Activated T-helper 1 cell treated with anti-CD3 and anti-CD28 coated beads, Interleukin-12 subunit alpha, Interleukin-12 subunit beta, Interleukin-2, Interleukin-4 antibody, amounts not matched to agents 30 ng/mL and 10 ng/mL and 1 ng/mL, durations not matched to agents 14 hours and 24 hours and 36 hours (primary cell): Measurements from ENCODE around the gene MGAT4D. TPM values are rescaled to one million over a fixed set of nuclear protein-coding genes. Genes with fewer than 3 reads are reported as not detected.
"Not testable (repeated sequence)": the region's sequence is repeated elsewhere in the genome, so short reads cannot be mapped to it uniquely, and the experiment has no call there.

Experiments used
- DNase-seq: peaks from one replicate; pipeline ENCODE4 v3.0.0; 2021; ENCODE audit warnings: low spot score
- H3K27ac Mint-ChIP-seq: one replicate; pipeline ENCODE4 v1.8.0; 2021; ENCODE audit warnings: mild to moderate bottlenecking, mixed read lengths
- H3K27me3 Mint-ChIP-seq: one replicate; pipeline ENCODE4 v1.8.0; 2022; ENCODE audit warnings: mild to moderate bottlenecking, moderate library complexity, mixed read lengths; ENCODE audit not compliant: insufficient read depth
- H3K36me3 Mint-ChIP-seq: one replicate; pipeline ENCODE4 v1.8.0; 2021; ENCODE audit warnings: low read depth, mixed read lengths
- H3K4me1 Mint-ChIP-seq: one replicate; pipeline ENCODE4 v1.8.0; 2021; ENCODE audit warnings: low read depth, mixed read lengths
- H3K4me3 Mint-ChIP-seq: one replicate; pipeline ENCODE4 v1.8.0; 2021; ENCODE audit warnings: mild to moderate bottlenecking, moderate library complexity, mixed read lengths
- H3K9me3 Mint-ChIP-seq: one replicate; pipeline ENCODE4 v1.8.0; 2021; ENCODE audit warnings: mixed read lengths
- intact Hi-C: fragments of 100-400 bp; cut with micrococcal nuclease; formaldehyde crosslinking; loops from one replicate; pipeline ENCODE4 v1.15.1; 2024
- total RNA-seq: library from RNA; stranded (reverse); gene quantifications from 2 replicates; pipeline ENCODE4 v1.2.3, GENCODE V29; 2022

MGAT4D gene
- not detected in 2 replicates for total RNA-seq

DNA sequence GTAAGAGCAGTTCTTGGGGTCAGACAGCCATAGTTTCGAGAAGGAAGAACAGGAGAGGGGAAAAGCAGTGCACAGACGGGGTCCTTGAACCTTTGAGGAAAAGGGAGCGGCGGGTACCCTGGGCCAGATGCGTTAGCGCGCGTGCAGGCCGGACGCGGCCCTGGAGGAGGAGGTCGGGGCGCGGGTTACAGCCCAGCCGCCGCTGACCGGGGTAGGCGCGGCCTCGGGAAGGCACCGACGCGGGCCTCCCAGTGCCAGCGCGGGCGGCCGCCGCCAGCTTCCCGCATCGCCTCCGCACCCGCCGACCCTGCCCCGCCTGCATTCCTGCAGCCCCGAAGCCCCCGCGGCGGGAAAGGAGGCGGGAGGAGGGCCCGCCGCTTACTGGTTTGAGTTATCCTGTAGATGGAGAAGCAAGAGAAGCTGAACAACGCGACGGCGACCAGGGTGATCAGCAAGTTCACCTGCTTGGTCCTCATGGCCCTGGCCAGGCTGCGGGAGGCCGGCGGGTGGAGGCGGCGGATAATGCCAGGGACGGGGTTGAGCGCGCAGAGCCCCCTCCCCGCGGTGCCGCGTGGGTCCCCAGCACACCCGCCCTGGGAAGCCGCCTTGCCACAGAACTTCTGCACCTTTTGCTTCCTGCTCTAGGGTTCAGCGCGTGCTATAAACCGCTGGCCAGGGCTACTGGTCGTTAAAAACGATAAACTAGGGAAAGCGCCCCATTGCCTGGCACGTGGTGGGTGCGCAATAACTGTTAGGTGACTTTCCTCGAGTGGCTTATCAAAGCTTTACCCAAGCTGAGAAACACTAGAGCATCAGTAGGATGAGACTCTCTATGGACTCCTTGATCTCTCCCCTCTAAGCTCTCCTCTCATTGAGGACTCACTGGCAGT lies at the start of gene MGAT4D:
TSS of gene MGAT4D (minus strand) at position 547 of the 890 bp plus-strand sequence. CDS start at position 476, 71 bp downstream.
- Mint-ChIP-seq H3K4me1 (no peaks in the 10 kb centered on the region), H3K9me3 (no peaks in the 10 kb centered on the region), H3K4me3 (no peak within 1 kb of the TSS), H3K36me3 (no peaks in the 10 kb centered on the region), H3K27ac (no peak within 1 kb of the TSS), H3K27me3 (peaks cover 62% of the 10 kb centered on the region)
- intact Hi-C loops = no loop called here
- no peak for DNase-seq

- DNase-seq = no peak
- intact Hi-C loops = no loop called here
- Mint-ChIP-seq H3K27me3 (no peaks in the 10 kb centered on the region), H3K4me3 (no peak overlapping the region), H3K4me1 (no peaks in the 10 kb centered on the region), H3K36me3 (peaks cover 6% of the 10 kb centered on the region), H3K9me3 (no peaks in the 10 kb centered on the region), H3K27ac (no peak overlapping the region)
These were observed 35.9 kb upstream of the MGAT4D start for GRCh38 chr4:140533951-140534480.

GRCh38 chr4:140529434-140529833 lies 31.3 kb upstream of the MGAT4D start:
- peaks cover 12% of the 10 kb centered on the region for H3K4me1 Mint-ChIP-seq
- no peaks in the 10 kb centered on the region for H3K27me3 Mint-ChIP-seq
- H3K4me3 Mint-ChIP-seq = no peak overlapping the region
- H3K9me3 Mint-ChIP-seq = peaks cover 5% of the 10 kb centered on the region
- DNase-seq = no peak
- peaks cover 12% of the 10 kb centered on the region for H3K36me3 Mint-ChIP-seq
- intact Hi-C loops = loop anchor here (5.0 kb wide), 1 partner anchor 432 kb away; no protein-coding TSS in a partner anchor
- no peak overlapping the region for H3K27ac Mint-ChIP-seq

DNA sequence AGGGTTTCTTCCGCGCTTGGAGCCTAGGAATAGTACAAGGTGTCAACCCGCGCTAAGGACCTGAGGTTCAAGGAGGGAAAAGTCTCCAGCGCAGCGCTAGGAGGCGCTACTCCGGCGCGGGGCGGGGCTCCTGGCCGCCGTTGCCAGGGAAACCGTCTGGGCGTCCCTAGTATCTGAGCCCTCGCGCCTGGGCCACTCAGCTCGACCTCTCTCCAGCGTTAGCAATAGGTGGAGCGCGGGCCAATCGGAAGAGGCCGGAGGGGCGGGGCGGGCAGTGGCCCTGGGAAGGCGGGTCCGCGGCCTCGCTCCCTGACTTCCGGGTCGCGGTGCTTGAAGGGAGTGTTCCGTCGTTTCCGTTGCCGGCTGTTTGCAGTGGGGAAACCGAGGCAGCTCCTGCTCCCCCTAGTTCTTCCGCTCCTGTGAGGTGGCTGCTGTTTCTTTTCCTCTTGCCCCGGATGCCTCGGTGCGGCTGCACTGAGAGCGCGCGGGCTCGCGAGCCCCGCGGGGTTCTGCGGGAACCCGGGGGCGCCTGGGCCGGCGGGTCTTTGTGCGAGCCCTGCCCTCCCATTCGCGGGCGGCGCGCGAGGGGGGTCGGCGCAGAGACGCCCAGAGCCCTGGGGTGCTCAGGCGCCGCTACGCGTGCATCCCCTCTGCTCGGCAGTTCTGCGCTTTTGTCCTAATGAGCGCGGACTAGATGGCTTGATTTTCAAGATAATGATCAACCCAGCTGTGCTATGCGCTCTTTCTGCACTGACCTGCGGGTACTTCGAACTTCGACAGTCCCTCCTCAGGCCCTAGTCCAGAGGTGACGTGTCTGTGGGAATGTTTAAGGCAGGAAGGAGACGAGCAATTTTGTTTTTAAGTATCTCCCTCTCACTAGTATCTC lies 26.0 kb upstream of the MGAT4D start, which contains the start of gene ELMOD2:
TSS of gene ELMOD2 (plus strand) at position 312 of the 886 bp plus-strand sequence. CDS start 1,261 bp downstream, outside the sequence.
- Mint-ChIP-seq H3K4me1 (peaks cover 19% of the 10 kb centered on the region), H3K4me3 (peak within 1 kb of the TSS; percentile 88), H3K27me3 (no peaks in the 10 kb centered on the region), H3K9me3 (peaks cover 5% of the 10 kb centered on the region), H3K36me3 (peaks cover 8% of the 10 kb centered on the region), H3K27ac (peak within 1 kb of the TSS; percentile 55)
- intact Hi-C loops = loop anchor here (1.0 to 5.0 kb wide), 12 partner anchors 32 to 1509 kb away; partner anchors contain the start of genes MAML3, NOCT, RAB33B and SCOC
- DNase-seq = peak; percentile 97

DNA sequence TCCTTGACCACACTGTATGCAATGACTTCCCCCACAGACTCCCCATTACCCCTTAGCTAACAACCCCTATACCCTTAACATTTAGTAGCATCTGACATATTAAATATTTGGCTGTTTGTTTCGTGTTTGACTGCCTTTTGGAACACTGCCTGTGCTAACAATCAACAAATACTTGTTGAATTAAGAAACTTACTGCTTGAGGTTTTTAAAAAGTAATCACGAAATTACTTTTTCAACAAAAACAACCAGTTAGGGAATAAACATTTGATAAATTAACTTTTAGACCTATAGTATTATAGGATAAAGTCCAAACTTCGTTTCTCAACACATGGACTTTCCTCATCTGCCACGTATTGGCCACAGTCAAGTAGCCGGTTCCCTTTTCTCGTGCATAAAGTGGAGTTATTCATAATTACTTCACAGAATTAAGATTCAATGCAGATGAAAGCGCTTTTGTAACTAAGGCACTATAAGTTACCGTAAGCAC lies 25.3 kb upstream of the MGAT4D start:
- H3K27me3 Mint-ChIP-seq = no peaks in the 10 kb centered on the region
- peaks cover 5% of the 10 kb centered on the region for H3K9me3 Mint-ChIP-seq
- H3K27ac Mint-ChIP-seq = no peak overlapping the region
- DNase-seq = no peak
- peaks cover 8% of the 10 kb centered on the region for H3K36me3 Mint-ChIP-seq
- intact Hi-C loops = loop anchor here (1.0 to 5.0 kb wide), 6 partner anchors 87 to 1441 kb away; partner anchors contain the start of genes MAML3, RAB33B and SETD7
- H3K4me1 Mint-ChIP-seq = peaks cover 19% of the 10 kb centered on the region
- peak overlapping the region; percentile 88 for H3K4me3 Mint-ChIP-seq

GRCh38 chr4:140515423-140515822 lies 17.3 kb upstream of the MGAT4D start:
- Mint-ChIP-seq H3K27me3 (peaks cover 26% of the 10 kb centered on the region), H3K4me1 (no peaks in the 10 kb centered on the region), H3K36me3 (no peaks in the 10 kb centered on the region), H3K4me3 (no peak overlapping the region), H3K27ac (no peak overlapping the region), H3K9me3 (no peaks in the 10 kb centered on the region)
- no peak for DNase-seq
- intact Hi-C loops = no loop called here

GRCh38 chr4:140513765-140514164 lies 15.7 kb upstream of the MGAT4D start:
- H3K9me3 Mint-ChIP-seq, DNase-seq, H3K27ac Mint-ChIP-seq, H3K4me1 Mint-ChIP-seq, H3K4me3 Mint-ChIP-seq, intact Hi-C loops, H3K36me3 Mint-ChIP-seq: not testable (repeated sequence)
- peaks cover 32% of the 10 kb centered on the region for H3K27me3 Mint-ChIP-seq

GRCh38 chr4:140504261-140504660 lies 6.2 kb upstream of the MGAT4D start:
- H3K36me3 Mint-ChIP-seq = no peaks in the 10 kb centered on the region
- no peaks in the 10 kb centered on the region for H3K4me1 Mint-ChIP-seq
- no peaks in the 10 kb centered on the region for H3K9me3 Mint-ChIP-seq
- no peak overlapping the region for H3K4me3 Mint-ChIP-seq
- no peak overlapping the region for H3K27ac Mint-ChIP-seq
- intact Hi-C loops = no loop called here
- DNase-seq = no peak
- peaks cover 54% of the 10 kb centered on the region for H3K27me3 Mint-ChIP-seq

DNA sequence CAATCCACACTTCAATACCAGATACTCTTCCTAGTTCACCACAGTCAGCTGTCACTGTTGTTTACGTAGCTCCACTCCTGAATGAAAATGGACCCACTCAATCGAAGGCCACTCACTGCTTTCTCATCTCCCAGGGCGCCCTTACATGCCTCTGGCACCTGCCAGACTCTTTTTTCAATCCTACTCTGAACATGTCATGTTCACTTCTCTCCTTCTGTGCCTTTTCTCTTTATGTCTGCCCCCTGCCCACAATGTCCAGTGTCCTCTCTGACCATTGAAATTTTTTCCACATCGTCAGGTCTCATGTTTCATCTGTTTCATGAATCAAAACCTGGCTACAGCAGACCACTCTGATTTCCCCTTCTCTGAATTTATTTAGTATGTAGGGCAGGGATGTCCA lies 1.3 kb upstream of the MGAT4D start:
- no peaks in the 10 kb centered on the region for H3K36me3 Mint-ChIP-seq
- no peak for DNase-seq

DNA sequence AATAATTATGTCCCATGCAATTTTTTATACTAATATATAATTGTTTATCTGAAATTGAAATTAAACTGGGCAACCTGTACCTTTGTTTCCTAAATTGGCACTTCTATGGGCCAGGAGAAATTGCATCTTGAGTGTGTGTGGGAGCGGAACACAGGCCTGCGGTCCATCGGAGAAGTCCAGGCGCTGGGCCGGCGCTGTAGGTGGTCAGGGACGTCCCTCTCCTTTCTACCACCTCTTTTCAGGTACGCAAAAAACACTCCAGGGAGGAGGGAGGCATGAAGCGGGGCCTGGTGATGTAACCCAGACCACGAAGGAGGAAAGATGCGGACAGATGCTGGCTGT lies 717 bp downstream of the MGAT4D start:
- H3K27ac Mint-ChIP-seq = no peak overlapping the region
- intact Hi-C loops = no loop called here
- H3K27me3 Mint-ChIP-seq = peaks cover 55% of the 10 kb centered on the region
- no peak for DNase-seq
- no peak overlapping the region for H3K4me3 Mint-ChIP-seq
- H3K36me3 Mint-ChIP-seq = no peaks in the 10 kb centered on the region
- no peaks in the 10 kb centered on the region for H3K9me3 Mint-ChIP-seq
- no peaks in the 10 kb centered on the region for H3K4me1 Mint-ChIP-seq

More for the DNA sequence above, 1.3 kb upstream of the MGAT4D start:
- intact Hi-C loops = no loop called here
- Mint-ChIP-seq H3K27me3 (peaks cover 72% of the 10 kb centered on the region), H3K4me1 (no peaks in the 10 kb centered on the region), H3K27ac (no peak overlapping the region), H3K9me3 (no peaks in the 10 kb centered on the region), H3K4me3 (no peak overlapping the region)

DNA sequence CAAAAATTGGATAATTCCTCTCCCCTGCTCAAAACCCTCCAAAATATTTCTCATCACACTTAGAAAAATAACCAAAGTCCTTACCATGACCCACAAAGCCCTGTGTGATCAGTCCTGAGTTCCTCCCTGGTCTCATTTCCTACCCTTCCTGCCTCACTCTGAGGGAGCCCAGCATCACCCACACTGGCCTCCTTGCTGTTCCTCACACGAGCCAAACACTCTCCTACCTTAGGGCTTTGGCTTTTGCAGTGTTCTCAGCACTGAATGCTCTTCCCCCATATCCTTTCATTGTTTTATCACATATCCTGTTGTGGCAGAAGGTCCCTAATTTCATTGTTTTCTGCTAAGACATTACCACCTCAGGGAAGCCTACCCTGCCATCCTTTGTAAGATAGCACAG lies 12.2 kb downstream of the MGAT4D start:
- Mint-ChIP-seq H3K36me3 (no peaks in the 10 kb centered on the region), H3K9me3 (no peaks in the 10 kb centered on the region), H3K4me3 (no peak overlapping the region), H3K27me3 (peaks cover 12% of the 10 kb centered on the region), H3K27ac (no peak overlapping the region), H3K4me1 (no peaks in the 10 kb centered on the region)
- intact Hi-C loops = no loop called here
- no peak for DNase-seq

- Mint-ChIP-seq H3K27me3 (peaks cover 9% of the 10 kb centered on the region), H3K4me1 (no peaks in the 10 kb centered on the region), H3K9me3 (no peaks in the 10 kb centered on the region), H3K36me3 (no peaks in the 10 kb centered on the region), H3K27ac (no peak overlapping the region), H3K4me3 (no peak overlapping the region)
- intact Hi-C loops = no loop called here
- DNase-seq = no peak
These were observed 14.6 kb downstream of the MGAT4D start for GRCh38 chr4:140483445-140483844.
